ENCODE measurements around the gene ELF5.

ELF5 gene

DNA sequence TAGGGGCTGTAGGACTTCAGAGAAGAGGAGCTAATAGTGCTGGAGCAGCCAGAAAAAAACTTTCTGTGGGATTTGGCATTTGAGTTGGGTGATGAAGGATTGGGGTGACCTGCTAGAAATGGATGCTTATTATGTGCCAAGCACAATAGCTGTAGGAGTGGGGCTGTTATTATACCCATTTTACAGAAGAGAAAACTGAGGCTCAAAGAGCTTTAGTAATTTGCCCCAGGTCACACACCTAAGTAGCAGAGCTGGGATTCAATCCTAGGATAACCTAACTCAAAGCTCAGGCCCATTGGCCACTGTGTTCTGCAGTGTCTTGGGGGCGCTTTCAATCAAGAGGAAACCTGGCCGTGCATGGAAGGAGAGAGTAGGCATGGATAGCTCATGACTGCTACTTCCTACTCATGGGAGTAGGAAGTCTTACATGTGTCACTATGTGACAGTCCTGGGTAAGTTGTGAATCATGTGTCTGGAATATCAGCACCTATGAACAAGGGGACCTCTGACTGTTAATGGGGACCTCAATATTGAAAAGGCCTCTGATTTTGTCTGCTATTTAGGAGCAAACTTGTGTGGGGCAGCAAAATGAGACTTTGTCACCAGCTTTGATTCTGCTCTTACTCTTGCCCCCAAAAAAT lies 6.1 kb upstream of the ELF5 start:
- no peaks in the 10 kb centered on the region for H3K9me3 ChIP-seq (ENCODE audit: control insufficient read depth, low read length)
- no peak overlapping the region for H3K4me2 ChIP-seq (ENCODE audit: low read length, poor library complexity, severe bottlenecking)
- H3K18ac ChIP-seq (ENCODE audit: low read depth in 1 of 2, low read length in 2 of 2) = no peak overlapping the region
- H3K27ac ChIP-seq (ENCODE audit: low read length, poor library complexity, severe bottlenecking) = no peak overlapping the region
- no peaks in the 10 kb centered on the region for H3K79me1 ChIP-seq (replicated peaks; ENCODE audit: low read length, poor library complexity, severe bottlenecking)
- H3K23ac ChIP-seq (ENCODE audit: low read length in 2 of 2) = no peak overlapping the region
- H2AK5ac ChIP-seq (ENCODE audit: low read length, severe bottlenecking) = no peak overlapping the region
- H3K4ac ChIP-seq (ENCODE audit: low read depth in 1 of 2, low read length in 2 of 2) = no peak overlapping the region
- no peak overlapping the region for H3K9ac ChIP-seq (ENCODE audit: low read length)
- H3K14ac ChIP-seq (ENCODE audit: low read length in 2 of 2) = no peak overlapping the region
- no peaks in the 10 kb centered on the region for H3K4me1 ChIP-seq (ENCODE audit: control insufficient read depth, insufficient read depth, low read depth, low read length)
- H3K36me3 ChIP-seq (ENCODE audit: control insufficient read depth in 1 of 2, insufficient read depth in 2 of 2, low read depth in 1 of 2, low read length in 2 of 2) = no peaks in the 10 kb centered on the region
- WGBS = 80% methylated on average over 2 of the region's 2 CpGs
- H2BK15ac ChIP-seq (ENCODE audit: low read depth, poor library complexity, severe bottlenecking) = no peak overlapping the region
- H2BK12ac ChIP-seq (ENCODE audit: low read length in 2 of 2) = no peak overlapping the region
- H4K91ac ChIP-seq (ENCODE audit: low read length) = no peak overlapping the region
- no peak overlapping the region for H2BK120ac ChIP-seq (ENCODE audit: low read depth, low read length)
- peaks cover 26 to 35% of the 10 kb centered on the region in 2 experiments for H3K27me3 ChIP-seq (ENCODE audit: control insufficient read depth in 1 of 2, insufficient read depth in 1 of 2, low read length in 2 of 2)
- no peak overlapping the region for H3K4me3 ChIP-seq (ENCODE audit: insufficient read depth in 1 of 2, low read depth in 1 of 2, low read length in 2 of 2)
- no peak overlapping the region for H2AFZ ChIP-seq (ENCODE audit: low read depth, low read length)
- no peak for DNase-seq
- H4K8ac ChIP-seq (ENCODE audit: low read length) = no peak overlapping the region
- H2BK5ac ChIP-seq (ENCODE audit: low read depth, low read length, poor library complexity, severe bottlenecking) = no peak overlapping the region

DNA sequence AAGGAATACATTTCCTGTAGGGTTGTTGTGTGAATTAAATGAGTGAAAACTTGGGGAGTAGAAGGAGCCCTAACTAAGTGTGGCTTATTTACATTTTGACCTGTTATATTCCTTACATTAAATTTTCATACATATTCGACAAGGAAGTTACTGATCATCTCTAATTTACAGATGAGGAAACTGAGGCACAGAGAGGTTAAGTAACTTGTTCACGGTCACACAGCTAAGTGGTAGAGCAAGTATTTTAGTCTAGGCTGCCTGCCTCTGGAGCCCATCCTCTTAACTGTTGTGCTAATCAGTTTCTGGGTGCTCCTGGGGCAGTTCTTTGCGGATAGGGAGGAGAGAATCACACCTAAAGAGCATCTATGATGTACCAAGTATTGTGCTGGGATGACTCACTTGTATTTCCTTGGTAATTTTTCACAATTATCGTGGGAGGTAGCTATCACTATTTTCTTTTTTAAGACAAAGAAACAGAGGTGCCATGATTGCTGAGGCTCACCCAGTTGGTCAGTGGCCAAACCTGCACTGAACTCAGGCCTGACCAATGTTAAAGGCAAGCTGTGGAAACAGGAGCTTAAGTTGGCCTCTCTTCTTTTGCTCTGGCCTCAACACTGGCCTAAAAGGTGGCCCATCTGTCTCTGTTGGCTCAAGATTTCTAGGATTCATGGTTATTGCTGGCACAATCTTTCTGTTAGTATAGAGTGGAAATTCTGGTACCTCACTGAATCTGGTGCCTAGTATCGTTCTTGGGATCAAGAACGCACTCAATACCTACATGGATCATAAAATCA lies 2.9 kb upstream of the ELF5 start:
- Histone ChIP-seq H2AFZ (ENCODE audit: low read depth, low read length) (no peak overlapping the region), H3K4ac (ENCODE audit: low read depth in 1 of 2, low read length in 2 of 2) (no peak overlapping the region), H3K18ac (ENCODE audit: low read depth in 1 of 2, low read length in 2 of 2) (no peak overlapping the region), H2BK15ac (ENCODE audit: low read depth, poor library complexity, severe bottlenecking) (no peak overlapping the region), H3K9ac (ENCODE audit: low read length) (no peak overlapping the region), H2BK5ac (ENCODE audit: low read depth, low read length, poor library complexity, severe bottlenecking) (no peak overlapping the region), H2BK120ac (ENCODE audit: low read depth, low read length) (no peak overlapping the region), H3K4me2 (ENCODE audit: low read length, poor library complexity, severe bottlenecking) (no peak overlapping the region), H3K27ac (ENCODE audit: low read length, poor library complexity, severe bottlenecking) (no peak overlapping the region), H3K27me3 (ENCODE audit: control insufficient read depth in 1 of 2, insufficient read depth in 1 of 2, low read length in 2 of 2) (peaks cover 15 to 27% of the 10 kb centered on the region in 2 experiments), H2AK5ac (ENCODE audit: low read length, severe bottlenecking) (no peak overlapping the region), H4K8ac (ENCODE audit: low read length) (no peak overlapping the region), H2BK12ac (ENCODE audit: low read length in 2 of 2) (no peak overlapping the region), H3K4me1 (ENCODE audit: control insufficient read depth, insufficient read depth, low read depth, low read length) (peaks cover 2% of the 10 kb centered on the region), H3K36me3 (ENCODE audit: control insufficient read depth in 1 of 2, insufficient read depth in 2 of 2, low read depth in 1 of 2, low read length in 2 of 2) (no peaks in the 10 kb centered on the region), H3K23ac (ENCODE audit: low read length in 2 of 2) (no peak overlapping the region), H3K4me3 (ENCODE audit: insufficient read depth in 1 of 2, low read depth in 1 of 2, low read length in 2 of 2) (no peak overlapping the region), H3K9me3 (ENCODE audit: control insufficient read depth, low read length) (no peaks in the 10 kb centered on the region), H3K79me1 (replicated peaks; ENCODE audit: low read length, poor library complexity, severe bottlenecking) (no peaks in the 10 kb centered on the region), H4K91ac (ENCODE audit: low read length) (no peak overlapping the region), H3K14ac (ENCODE audit: low read length in 2 of 2) (no peak overlapping the region)
- no peak for DNase-seq
- 93% methylated on average over 6 of the region's 6 CpGs for WGBS

DNA sequence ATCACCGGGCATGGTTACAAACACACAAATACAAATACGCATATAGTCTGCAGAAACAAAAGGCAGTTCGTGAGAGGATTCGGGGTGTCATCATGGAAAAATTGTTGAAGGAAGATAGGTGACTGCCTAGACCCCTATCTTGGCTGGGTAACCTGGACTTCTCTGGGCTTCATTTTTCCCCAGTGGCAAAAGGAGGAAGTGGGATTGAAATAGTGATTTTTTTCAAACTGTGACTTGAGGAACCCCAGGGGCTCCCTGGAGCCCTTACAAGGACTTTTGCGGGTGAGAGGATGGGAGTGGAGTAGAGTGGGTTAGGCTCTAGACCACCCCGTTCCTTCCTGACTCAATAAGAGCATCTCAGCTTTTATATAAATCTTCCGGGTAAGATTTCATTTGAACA lies 1.0 kb upstream of the ELF5 start:
- H3K9me3 ChIP-seq (ENCODE audit: control insufficient read depth, low read length) = no peaks in the 10 kb centered on the region

DNA sequence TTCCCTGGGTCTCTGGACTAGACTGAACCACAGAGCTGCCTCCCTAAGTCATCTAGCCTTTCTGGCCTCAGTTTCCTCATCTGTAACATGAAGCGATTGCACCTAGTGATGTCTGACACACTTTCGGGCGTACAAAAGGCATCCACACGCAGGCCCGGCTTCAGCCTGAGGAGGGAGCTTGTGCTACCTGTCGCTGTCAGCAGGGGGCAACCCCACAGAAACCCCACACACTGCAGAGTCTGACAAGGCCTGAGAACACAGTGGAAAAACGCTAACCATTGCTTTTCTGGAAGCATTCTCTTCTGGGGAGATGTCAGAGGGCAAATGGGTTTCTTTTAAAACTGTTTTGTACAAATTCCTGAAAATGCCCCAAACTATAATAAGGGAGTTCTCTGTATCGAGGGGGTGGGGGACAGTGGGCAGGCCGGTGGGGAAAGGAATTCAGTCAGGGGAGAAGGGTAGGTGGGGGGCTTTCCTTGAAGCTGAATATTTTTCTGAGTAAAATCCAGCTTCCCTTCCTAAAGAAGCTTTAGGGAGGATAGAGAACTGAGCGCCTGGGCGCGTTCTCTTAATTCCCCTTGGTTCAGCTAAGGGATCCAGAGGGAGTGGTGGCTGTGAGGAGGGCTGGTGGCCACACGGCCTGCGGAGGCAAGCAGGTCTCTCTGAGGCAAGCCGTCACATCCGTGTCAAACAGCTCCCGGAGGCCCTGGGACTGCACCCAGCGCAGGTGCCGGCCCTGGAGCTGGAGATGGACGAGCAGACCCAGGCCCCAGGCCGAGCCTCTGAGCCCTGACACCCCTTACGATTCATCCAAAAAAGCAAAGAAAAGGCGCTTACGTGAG lies 533 bp downstream of the ELF5 start:
- H2AK5ac ChIP-seq (ENCODE audit: low read length, severe bottlenecking) = no peak overlapping the region
- 73% methylated on average over 24 of the region's 24 CpGs for WGBS
- no peak overlapping the region for H2BK5ac ChIP-seq (ENCODE audit: low read depth, low read length, poor library complexity, severe bottlenecking)

More for the DNA sequence above, 1.0 kb upstream of the ELF5 start:
- H3K4me1 ChIP-seq (ENCODE audit: control insufficient read depth, insufficient read depth, low read depth, low read length) = peaks cover 2% of the 10 kb centered on the region
- WGBS = 96% methylated on average over 5 of the region's 7 CpGs
- H3K27me3 ChIP-seq (ENCODE audit: control insufficient read depth in 1 of 2, insufficient read depth in 1 of 2, low read length in 2 of 2) = peaks cover 15 to 27% of the 10 kb centered on the region in 2 experiments
- no peak overlapping the region for H3K4me3 ChIP-seq (ENCODE audit: insufficient read depth in 1 of 2, low read depth in 1 of 2, low read length in 2 of 2)
- no peak overlapping the region for H3K23ac ChIP-seq (ENCODE audit: low read length in 2 of 2)
- no peak overlapping the region for H2AK5ac ChIP-seq (ENCODE audit: low read length, severe bottlenecking)
- H3K14ac ChIP-seq (ENCODE audit: low read length in 2 of 2) = no peak overlapping the region
- H2BK15ac ChIP-seq (ENCODE audit: low read depth, poor library complexity, severe bottlenecking) = no peak overlapping the region
- DNase-seq = no peak
- H3K4ac ChIP-seq (ENCODE audit: low read depth in 1 of 2, low read length in 2 of 2) = no peak overlapping the region
- H3K27ac ChIP-seq (ENCODE audit: low read length, poor library complexity, severe bottlenecking) = no peak overlapping the region
- no peaks in the 10 kb centered on the region for H3K79me1 ChIP-seq (replicated peaks; ENCODE audit: low read length, poor library complexity, severe bottlenecking)
- no peak overlapping the region for H2AFZ ChIP-seq (ENCODE audit: low read depth, low read length)
- no peak overlapping the region for H2BK12ac ChIP-seq (ENCODE audit: low read length in 2 of 2)
- no peak overlapping the region for H4K8ac ChIP-seq (ENCODE audit: low read length)
- no peak overlapping the region for H2BK120ac ChIP-seq (ENCODE audit: low read depth, low read length)
- H3K9ac ChIP-seq (ENCODE audit: low read length) = no peak overlapping the region
- H4K91ac ChIP-seq (ENCODE audit: low read length) = no peak overlapping the region
- H3K4me2 ChIP-seq (ENCODE audit: low read length, poor library complexity, severe bottlenecking) = no peak overlapping the region
- no peak overlapping the region for H3K18ac ChIP-seq (ENCODE audit: low read depth in 1 of 2, low read length in 2 of 2)
- no peak overlapping the region for H2BK5ac ChIP-seq (ENCODE audit: low read depth, low read length, poor library complexity, severe bottlenecking)
- no peaks in the 10 kb centered on the region for H3K36me3 ChIP-seq (ENCODE audit: control insufficient read depth in 1 of 2, insufficient read depth in 2 of 2, low read depth in 1 of 2, low read length in 2 of 2)

More for the DNA sequence above, 533 bp downstream of the ELF5 start:
- Histone ChIP-seq H3K27ac (ENCODE audit: low read length, poor library complexity, severe bottlenecking) (no peak overlapping the region), H3K79me1 (replicated peaks; ENCODE audit: low read length, poor library complexity, severe bottlenecking) (no peaks in the 10 kb centered on the region), H3K4me3 (ENCODE audit: insufficient read depth in 1 of 2, low read depth in 1 of 2, low read length in 2 of 2) (no peak overlapping the region), H3K18ac (ENCODE audit: low read depth in 1 of 2, low read length in 2 of 2) (no peak overlapping the region), H3K27me3 (ENCODE audit: control insufficient read depth in 1 of 2, insufficient read depth in 1 of 2, low read length in 2 of 2) (peaks cover 11 to 14% of the 10 kb centered on the region in 2 experiments), H3K4ac (ENCODE audit: low read depth in 1 of 2, low read length in 2 of 2) (no peak overlapping the region), H3K4me1 (ENCODE audit: control insufficient read depth, insufficient read depth, low read depth, low read length) (peaks cover 2% of the 10 kb centered on the region), H2BK12ac (ENCODE audit: low read length in 2 of 2) (no peak overlapping the region), H3K14ac (ENCODE audit: low read length in 2 of 2) (no peak overlapping the region), H3K36me3 (ENCODE audit: control insufficient read depth in 1 of 2, insufficient read depth in 2 of 2, low read depth in 1 of 2, low read length in 2 of 2) (no peaks in the 10 kb centered on the region), H3K4me2 (ENCODE audit: low read length, poor library complexity, severe bottlenecking) (no peak overlapping the region), H3K23ac (ENCODE audit: low read length in 2 of 2) (no peak overlapping the region), H3K9ac (ENCODE audit: low read length) (no peak overlapping the region), H4K8ac (ENCODE audit: low read length) (no peak overlapping the region), H3K9me3 (ENCODE audit: control insufficient read depth, low read length) (no peaks in the 10 kb centered on the region), H4K91ac (ENCODE audit: low read length) (no peak overlapping the region), H2BK120ac (ENCODE audit: low read depth, low read length) (no peak overlapping the region), H2BK15ac (ENCODE audit: low read depth, poor library complexity, severe bottlenecking) (no peak overlapping the region), H2AFZ (ENCODE audit: low read depth, low read length) (no peak overlapping the region)
- DNase-seq = peak; percentile 60

All from mesenchymal stem cell (in vitro differentiated cells and primary cell).